ENCODE data around the gene TENT4A. TPM values are rescaled to one million over a fixed set of nuclear protein-coding genes. Genes with fewer than 3 reads are reported as not detected.
"Not testable (repeated sequence)": the region's sequence is repeated elsewhere in the genome, so short reads cannot be mapped to it uniquely, and the experiment has no call there.

The TENT4A gene
- total and polyA plus RNA-seq, 8 donors: 3.5 to 37.4 (median 15.8) TPM

DNA sequence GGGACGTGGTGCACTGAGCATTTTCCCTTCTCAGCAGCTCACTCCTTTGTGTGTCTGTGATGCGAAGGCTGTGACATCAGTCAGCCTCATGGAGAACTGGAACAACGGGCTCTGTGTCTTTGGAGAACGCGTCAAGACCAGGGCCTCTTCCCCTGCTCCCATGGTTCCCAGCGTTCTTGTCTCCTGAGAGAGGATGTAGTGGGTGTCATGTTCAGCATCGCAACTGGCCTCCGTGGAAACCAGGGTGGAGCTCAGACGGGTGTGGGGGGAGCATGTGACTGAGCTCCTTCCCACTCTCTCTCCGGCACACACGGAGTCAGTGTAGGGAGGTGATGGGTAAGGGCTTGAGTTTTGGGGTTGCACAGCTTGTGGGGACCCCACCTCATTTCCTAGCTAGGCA lies 59.7 kb downstream of the TENT4A start:
- no peak overlapping the region for H3K27ac ChIP-seq
- TF ChIP-seq, protein P1, sequence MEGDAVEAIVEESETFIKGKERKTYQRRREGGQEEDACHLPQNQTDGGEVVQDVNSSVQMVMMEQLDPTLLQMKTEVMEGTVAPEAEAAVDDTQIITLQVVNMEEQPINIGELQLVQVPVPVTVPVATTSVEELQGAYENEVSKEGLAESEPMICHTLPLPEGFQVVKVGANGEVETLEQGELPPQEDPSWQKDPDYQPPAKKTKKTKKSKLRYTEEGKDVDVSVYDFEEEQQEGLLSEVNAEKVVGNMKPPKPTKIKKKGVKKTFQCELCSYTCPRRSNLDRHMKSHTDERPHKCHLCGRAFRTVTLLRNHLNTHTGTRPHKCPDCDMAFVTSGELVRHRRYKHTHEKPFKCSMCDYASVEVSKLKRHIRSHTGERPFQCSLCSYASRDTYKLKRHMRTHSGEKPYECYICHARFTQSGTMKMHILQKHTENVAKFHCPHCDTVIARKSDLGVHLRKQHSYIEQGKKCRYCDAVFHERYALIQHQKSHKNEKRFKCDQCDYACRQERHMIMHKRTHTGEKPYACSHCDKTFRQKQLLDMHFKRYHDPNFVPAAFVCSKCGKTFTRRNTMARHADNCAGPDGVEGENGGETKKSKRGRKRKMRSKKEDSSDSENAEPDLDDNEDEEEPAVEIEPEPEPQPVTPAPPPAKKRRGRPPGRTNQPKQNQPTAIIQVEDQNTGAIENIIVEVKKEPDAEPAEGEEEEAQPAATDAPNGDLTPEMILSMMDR (IDR thresholded peaks at IDR 0.05): no peak
- TF ChIP-seq POLR2A (IDR thresholded peaks at IDR 0.05) (no peak), POLR2AphosphoS5 (IDR thresholded peaks at IDR 0.05) (no peak), EP300 (IDR thresholded peaks at IDR 0.05) (no peak)
- H3K4me1 ChIP-seq: no peaks in the 10 kb centered on the region
- no peaks in the 10 kb centered on the region for H3K36me3 ChIP-seq
- DNase-seq: no peak
- WGBS, 5 donors: 80 to 92% (median 86%) methylated on average over 10 to 11 of the region's 11 CpGs
- intact Hi-C loops (cut with DNase I; ENCODE audit: low total_unique reads): no loop called here
- H3K4me3 ChIP-seq: no peak overlapping the region
- H3K27me3 ChIP-seq: no peaks in the 10 kb centered on the region
- no peaks in the 10 kb centered on the region for H3K9me3 ChIP-seq

DNA sequence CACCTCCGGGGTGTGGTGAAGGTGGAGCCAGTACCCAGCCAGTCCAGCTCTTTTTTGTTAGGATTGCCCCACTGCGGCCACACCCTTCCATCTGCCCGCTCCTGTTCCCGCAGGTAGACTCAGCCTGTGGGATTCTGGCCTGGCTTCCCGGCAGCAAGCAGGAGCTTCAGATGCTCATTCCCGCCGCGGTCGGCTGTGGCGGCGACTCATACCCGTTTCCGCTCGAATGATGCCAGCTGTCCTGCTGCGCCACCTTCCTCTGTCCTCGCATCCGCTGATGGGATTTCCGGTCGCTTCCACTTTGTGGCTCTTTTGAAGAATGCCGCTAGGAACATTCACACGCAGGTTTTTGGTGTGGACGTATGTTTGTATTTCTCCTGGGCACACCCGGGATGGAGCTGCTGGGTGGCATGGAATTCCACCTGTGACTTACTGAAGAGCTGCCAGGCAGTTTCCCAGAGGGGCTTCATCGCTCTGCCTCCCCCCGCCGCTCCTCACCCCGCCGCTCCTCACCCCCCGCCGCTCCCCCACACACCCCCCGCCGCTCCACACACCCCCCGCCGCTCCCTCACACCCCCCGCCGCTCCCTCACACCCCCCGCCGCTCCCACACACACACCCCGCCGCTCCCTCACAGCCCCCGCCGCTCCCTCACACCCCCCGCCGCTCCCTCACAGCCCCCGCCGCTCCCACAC lies 60.3 kb downstream of the TENT4A start:
- no peak overlapping the region for H3K4me3 ChIP-seq
- intact Hi-C loops (cut with DNase I; ENCODE audit: low total_unique reads): no loop called here

DNA sequence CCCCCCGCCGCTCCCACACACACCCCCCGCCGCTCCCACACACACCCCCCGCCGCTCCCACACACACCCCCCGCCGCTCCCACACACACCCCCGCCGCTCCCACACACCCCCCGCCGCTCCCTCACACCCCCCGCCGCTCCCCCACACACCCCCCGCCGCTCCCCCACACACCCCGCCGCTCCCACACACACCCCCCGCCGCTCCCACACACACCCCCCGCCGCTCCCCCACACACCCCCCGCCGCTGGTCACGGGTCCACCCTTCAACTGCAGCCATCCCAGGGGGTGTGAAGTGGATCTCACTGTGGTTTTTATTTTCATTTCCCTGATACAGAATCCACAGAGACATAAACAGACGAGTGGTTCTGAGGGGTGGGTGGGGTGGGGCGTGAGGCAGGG lies 61.0 kb downstream of the TENT4A start:
- DNase-seq; H3K36me3 ChIP-seq; H3K9me3 ChIP-seq; H3K4me1 ChIP-seq; H3K27ac ChIP-seq; intact Hi-C loops (cut with DNase I; ENCODE audit: low total_unique reads); H3K27me3 ChIP-seq; H3K4me3 ChIP-seq: not testable (repeated sequence)
- 48 to 86% (median 74%) methylated on average over 5 to 16 of the region's 27 CpGs for WGBS, 5 donors

More for the DNA sequence above, 60.3 kb downstream of the TENT4A start:
- no peak for DNase-seq
- Histone ChIP-seq H3K9me3 (no peaks in the 10 kb centered on the region), H3K4me1 (no peaks in the 10 kb centered on the region), H3K36me3 (no peaks in the 10 kb centered on the region), H3K27ac (no peak overlapping the region), H3K27me3 (no peaks in the 10 kb centered on the region)
- TF ChIP-seq EP300 (IDR thresholded peaks at IDR 0.05) (no peak), POLR2AphosphoS5 (IDR thresholded peaks at IDR 0.05) (no peak), POLR2A (IDR thresholded peaks at IDR 0.05) (no peak)
- TF ChIP-seq, protein P1 (IDR thresholded peaks at IDR 0.05): no peak
- 73 to 95% (median 93%) methylated on average over 23 to 37 of the region's 46 CpGs for WGBS, 5 donors

DNA sequence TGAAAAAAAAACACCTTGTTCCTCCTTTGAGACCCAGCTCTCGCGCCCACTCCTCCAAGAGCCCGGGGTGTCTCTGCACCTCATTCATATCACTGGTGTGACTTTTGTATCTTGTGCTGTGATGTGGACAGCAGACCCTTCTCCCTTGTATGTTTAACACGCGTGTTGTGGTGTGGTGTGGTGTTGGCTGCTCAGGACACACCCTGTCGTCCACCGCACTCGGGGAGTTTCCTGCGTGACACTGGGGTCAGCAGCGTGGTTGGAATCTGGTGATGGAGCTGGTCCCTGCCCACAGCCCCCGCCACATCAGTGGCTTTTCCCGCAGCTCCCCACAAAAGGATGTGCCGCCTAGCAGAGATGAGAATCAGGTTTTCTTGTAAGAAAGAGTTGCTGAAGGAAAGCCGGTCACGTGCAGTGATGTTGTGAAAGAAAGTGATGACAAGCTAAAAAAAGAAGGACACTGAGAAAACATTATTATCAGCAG lies 61.5 kb downstream of the TENT4A start:
- H3K4me1 ChIP-seq: no peaks in the 10 kb centered on the region
- intact Hi-C loops (cut with DNase I; ENCODE audit: low total_unique reads): no loop called here
- TF ChIP-seq EP300 (IDR thresholded peaks at IDR 0.05) (no peak), POLR2A (IDR thresholded peaks at IDR 0.05) (no peak), POLR2AphosphoS5 (IDR thresholded peaks at IDR 0.05) (no peak)
- TF ChIP-seq, protein P1 (IDR thresholded peaks at IDR 0.05): no peak
- no peak for DNase-seq
- no peaks in the 10 kb centered on the region for H3K9me3 ChIP-seq
- no peaks in the 10 kb centered on the region for H3K27me3 ChIP-seq
- H3K36me3 ChIP-seq: no peaks in the 10 kb centered on the region
- H3K27ac ChIP-seq: no peak overlapping the region
- 64 to 78% (median 67%) methylated on average over 15 of the region's 15 CpGs for WGBS, 5 donors
- no peak overlapping the region for H3K4me3 ChIP-seq

GRCh38 chr5:6775571-6775970 lies 62.3 kb downstream of the TENT4A start:
- Histone ChIP-seq H3K4me1 (no peaks in the 10 kb centered on the region), H3K27ac (no peak overlapping the region), H3K9me3 (no peaks in the 10 kb centered on the region), H3K4me3 (no peak overlapping the region), H3K36me3 (no peaks in the 10 kb centered on the region), H3K27me3 (no peaks in the 10 kb centered on the region)
- WGBS, 5 donors: 66 to 78% (median 72%) methylated on average over 17 of the region's 17 CpGs
- DNase-seq: no peak
- no peak for TF ChIP-seq POLR2AphosphoS5 (IDR thresholded peaks at IDR 0.05)
- TF ChIP-seq, protein P1 (IDR thresholded peaks at IDR 0.05): no peak
- TF ChIP-seq POLR2A (IDR thresholded peaks at IDR 0.05): no peak
- no peak for TF ChIP-seq EP300 (IDR thresholded peaks at IDR 0.05)
- intact Hi-C loops (cut with DNase I; ENCODE audit: low total_unique reads): no loop called here

Data from stomach (tissue), 9 donors.